H1 (cell line): ENCODE results near the gene MCRS1. TPM values are rescaled to one million over a fixed set of nuclear protein-coding genes. Genes with fewer than 3 reads are reported as not detected.
A peak's percentile ranks its signal among the peaks of the same experiment; 100 is the strongest.

Experiments
- CTCF ChIA-PET: fragments of 300-600 bp; sonication (Branson Sonifier 250); formaldehyde crosslinking; loops from one replicate; lab custom pipeline; 2021; ENCODE audit not compliant: partially characterized antibody; lab: Charles Lee
- POLR2A ChIA-PET: fragments of 300-600 bp; sonication (Branson Sonifier 250); formaldehyde crosslinking; loops from one replicate; lab custom pipeline; 2021; ENCODE audit warnings: inconsistent platforms; ENCODE audit not compliant: partially characterized antibody; lab: Charles Lee
- DNase-seq, 2 experiments: peaks; one replicate each; pipeline versions ENCODE4 v3.0.0 to v3.0.0-alpha.2; 2010 to 2022; ENCODE audit warnings: low spot score in 2 of 2, low read depth in 1 of 2, mixed read lengths in 1 of 2
- FAIRE-seq: peaks from 2 replicates; lab custom pipeline; 2011; peaks lifted over from hg19 to GRCh38; lab: Jason Lieb, UNC
- H2AFZ ChIP-seq: 2 replicates; pipeline ENCODE4 v1.8.1; 2012; ENCODE audit warnings: low read length, inconsistent platforms
- H2AK5ac ChIP-seq: 2 replicates; pipeline ENCODE4 v1.6.1; 2013; ENCODE audit warnings: low read depth, low read length
- H2BK120ac ChIP-seq: replicated peaks from 2 replicates; pipeline ENCODE3; 2013; ENCODE audit warnings: low read depth, low read length, inconsistent platforms
- H2BK12ac ChIP-seq: 2 replicates; pipeline ENCODE4 v1.6.1; 2013; ENCODE audit warnings: low read depth, low read length
- H2BK15ac ChIP-seq: 2 replicates; pipeline ENCODE4 v1.6.1; 2013; ENCODE audit warnings: low read length
- H2BK20ac ChIP-seq: 2 replicates; pipeline ENCODE4 v1.6.1; 2013; ENCODE audit warnings: low read length
- H2BK5ac ChIP-seq: 2 replicates; pipeline ENCODE4 v1.6.1; 2013; ENCODE audit warnings: low read depth, low read length
- H3K14ac ChIP-seq: 2 replicates; pipeline ENCODE4 v1.6.1; 2013; ENCODE audit warnings: inconsistent platforms; ENCODE audit not compliant: insufficient read length
- H3K18ac ChIP-seq: 2 replicates; pipeline ENCODE4 v1.6.1; 2013; ENCODE audit warnings: low read length; ENCODE audit errors: extremely low read depth
- H3K23ac ChIP-seq: 2 replicates; pipeline ENCODE4 v1.6.1; 2013; ENCODE audit warnings: inconsistent platforms; ENCODE audit not compliant: insufficient read length
- H3K23me2 ChIP-seq: 2 replicates; pipeline ENCODE4 v1.6.1; 2013; ENCODE audit warnings: low read depth, low read length
- H3K27ac ChIP-seq: 2 replicates; pipeline ENCODE4 v1.6.1; 2011; ENCODE audit warnings: low read depth, low read length, inconsistent platforms
- H3K27me3 ChIP-seq, 4 experiments: replicated peaks in 1 of 4; 1 replicate in 1 of 4; 2 replicates in 3 of 4; pipeline versions ENCODE4 v1.6.1 to v1.8.1; 2011 to 2013; ENCODE audit warnings: low read length in 3 of 4, mild to moderate bottlenecking in 3 of 4, inconsistent platforms in 2 of 4, mixed read lengths in 2 of 4, moderate library complexity in 1 of 4; ENCODE audit not compliant: control insufficient read depth in 3 of 4, insufficient read depth in 3 of 4; ENCODE audit errors: extremely low read depth in 1 of 4
- H3K36me3 ChIP-seq, 4 experiments: 2 replicates each; pipeline versions ENCODE4 v1.6.1 to v1.8.1; 2011 to 2013; ENCODE audit warnings: mild to moderate bottlenecking in 4 of 4, low read length in 3 of 4, moderate library complexity in 2 of 4, control low read depth in 1 of 4, inconsistent platforms in 1 of 4; ENCODE audit not compliant: insufficient read depth in 4 of 4, control insufficient read depth in 2 of 4
- H3K4ac ChIP-seq: replicated peaks from 2 replicates; pipeline ENCODE3; 2013; ENCODE audit warnings: low read length, low read depth, mixed read lengths, inconsistent platforms; ENCODE audit not compliant: insufficient read length
- H3K4me1 ChIP-seq, 4 experiments: replicated peaks in 1 of 4; 1 replicate in 1 of 4; 2 replicates in 3 of 4; pipeline versions ENCODE4 v1.6.1 to v1.8.1; 2011 to 2013; ENCODE audit warnings: low read length in 3 of 4, inconsistent platforms in 2 of 4, mixed read lengths in 1 of 4; ENCODE audit not compliant: insufficient read depth in 4 of 4, control insufficient read depth in 3 of 4
- H3K4me2 ChIP-seq, 2 experiments: 2 replicates each; pipeline versions ENCODE4 v1.6.1 to v1.8.1; 2011 to 2013; ENCODE audit warnings: low read depth in 2 of 2, low read length in 2 of 2, control low read depth in 1 of 2, inconsistent platforms in 1 of 2, mild to moderate bottlenecking in 1 of 2; ENCODE audit not compliant: insufficient read depth in 1 of 2
- H3K4me3 ChIP-seq, 4 experiments: fragments of 200-600, 300-600 bp in 1 of 4; sonication (generic), shearing (Covaris generic), sonication (Bioruptor Twin) in 1 of 4; 2 replicates each; pipeline versions ENCODE4 v1.5.1 to v1.8.1; 2011 to 2016; ENCODE audit warnings: low read length in 4 of 4, low read depth in 3 of 4, control low read depth in 2 of 4, inconsistent platforms in 2 of 4, mild to moderate bottlenecking in 2 of 4, mixed read lengths in 1 of 4, moderate library complexity in 1 of 4; ENCODE audit not compliant: insufficient read depth in 2 of 4; ENCODE audit errors: extremely low read depth in 1 of 4
- H3K56ac ChIP-seq: replicated peaks from 2 replicates; pipeline ENCODE3; 2013; ENCODE audit warnings: low read depth, mild to moderate bottlenecking, mixed read lengths, low read length, inconsistent platforms; ENCODE audit not compliant: insufficient read length
- H3K79me1 ChIP-seq: 2 replicates; pipeline ENCODE4 v1.6.1; 2013; ENCODE audit warnings: low read depth, low read length, control low read depth
- H3K79me2 ChIP-seq, 2 experiments: 2 replicates each; pipeline versions ENCODE4 v1.6.1 to v1.8.1; 2012 to 2013; ENCODE audit warnings: low read length in 2 of 2, mild to moderate bottlenecking in 2 of 2, inconsistent platforms in 1 of 2; ENCODE audit not compliant: insufficient read depth in 2 of 2, control insufficient read depth in 1 of 2
- H3K9ac ChIP-seq, 4 experiments: replicated peaks in 1 of 4; 1 replicate in 1 of 4; 2 replicates in 3 of 4; pipeline versions ENCODE4 v1.6.1 to v1.8.1; 2011 to 2013; ENCODE audit warnings: low read depth in 3 of 4, low read length in 3 of 4, control low read depth in 2 of 4, mild to moderate bottlenecking in 2 of 4, moderate library complexity in 2 of 4, inconsistent platforms in 1 of 4; ENCODE audit errors: extremely low read depth in 1 of 4
- H3K9me3 ChIP-seq, 2 experiments: 2 replicates each; pipeline versions ENCODE4 v1.6.1 to v1.8.1; 2012 to 2013; ENCODE audit warnings: mild to moderate bottlenecking in 2 of 2, moderate library complexity in 2 of 2, control low read depth in 1 of 2, inconsistent platforms in 1 of 2, low read depth in 1 of 2, low read length in 1 of 2, mixed read lengths in 1 of 2; ENCODE audit not compliant: insufficient read depth in 2 of 2
- H4K20me1 ChIP-seq, 2 experiments: replicated peaks in 1 of 2; 2 replicates each; pipeline versions ENCODE3 to v1.8.1; 2011 to 2013; ENCODE audit warnings: inconsistent platforms in 2 of 2, low read length in 2 of 2, mild to moderate bottlenecking in 1 of 2; ENCODE audit not compliant: insufficient read depth in 2 of 2, control insufficient read depth in 1 of 2
- H4K5ac ChIP-seq: 2 replicates; pipeline ENCODE4 v1.6.1; 2013; ENCODE audit warnings: low read length, low read depth, mixed read lengths, inconsistent platforms; ENCODE audit not compliant: insufficient read length
- H4K8ac ChIP-seq: 2 replicates; pipeline ENCODE4 v1.8.0; 2013; ENCODE audit warnings: mild to moderate bottlenecking, moderate library complexity, low read length, inconsistent platforms; ENCODE audit not compliant: insufficient read depth; ENCODE audit errors: extremely low read depth
- H4K91ac ChIP-seq: replicated peaks from 2 replicates; pipeline ENCODE3; 2013; ENCODE audit warnings: low read length, mixed read lengths, inconsistent platforms; ENCODE audit not compliant: insufficient read length
- JUND ChIP-seq: IDR thresholded peaks from 2 replicates; pipeline ENCODE4 v1.6.1; 2011; ENCODE audit warnings: mild to moderate bottlenecking, improper control_type of control experiment, low read length
- PHF8 ChIP-seq: fragments of 200-600 bp; sonication (generic); conservative IDR thresholded peaks from 2 replicates; pipeline ENCODE4 v1.7.1; 2012; ENCODE audit warnings: low read depth, mild to moderate bottlenecking, inconsistent platforms, low read length, moderate library complexity
- SIX5 ChIP-seq: IDR thresholded peaks from 2 replicates; pipeline ENCODE4 v1.6.1; 2011; ENCODE audit warnings: mild to moderate bottlenecking, low read depth, low read length
- WGBS, 2 experiments: shearing (Covaris generic) in 1 of 2; methylation state at CpG; one replicate each; pipeline versions ENCODE4 v1.1.6 to v1.1.7; 2013 to 2015; ENCODE audit warnings: low lambda C conversion rate in 2 of 2, mixed read lengths in 2 of 2, inconsistent platforms in 1 of 2, low coverage in 1 of 2, missing lambda C conversion rate in 1 of 2; ENCODE audit not compliant: insufficient replicate concordance in 2 of 2, insufficient coverage in 1 of 2, insufficient read length in 1 of 2; ENCODE audit errors: extremely low coverage in 1 of 2, missing lambda C conversion rate in 1 of 2; 5-methylcytosine and 5-hydroxymethylcytosine counted together
- polyA plus RNA-seq, 7 experiments: library from polyadenylated mRNA; depleted of rRNA in 3 of 7; stranded (reverse) in 5 of 7; unstranded in 2 of 7; fragments of >200 nt in 5 of 7; fragments of 200-250 nt in 2 of 7; gene quantifications; 1 replicate in 5 of 7; 2 replicates in 1 of 7; 4 replicates in 1 of 7; pipeline versions ENCODE4 v1.2.1 to v1.2.3, GENCODE V29; 2011 to 2013; ENCODE audit warnings: missing spikeins in 2 of 7, mixed read lengths in 2 of 7
- total RNA-seq: library from RNA; stranded (reverse); fragmentation: NEBNext Ultra II Directional; extraction: Animal tissue kit (Norgen Biotek cat#: 25700); gene quantifications from 2 replicates; pipeline ENCODE4 v1.2.1, GENCODE V29; 2021

Gene MCRS1
- total and polyA plus RNA-seq, 2 of the 8 experiments (the other 6 are each of a cell fraction or from before 2014, with no cell fraction given) = 90.3 to 139 TPM

DNA sequence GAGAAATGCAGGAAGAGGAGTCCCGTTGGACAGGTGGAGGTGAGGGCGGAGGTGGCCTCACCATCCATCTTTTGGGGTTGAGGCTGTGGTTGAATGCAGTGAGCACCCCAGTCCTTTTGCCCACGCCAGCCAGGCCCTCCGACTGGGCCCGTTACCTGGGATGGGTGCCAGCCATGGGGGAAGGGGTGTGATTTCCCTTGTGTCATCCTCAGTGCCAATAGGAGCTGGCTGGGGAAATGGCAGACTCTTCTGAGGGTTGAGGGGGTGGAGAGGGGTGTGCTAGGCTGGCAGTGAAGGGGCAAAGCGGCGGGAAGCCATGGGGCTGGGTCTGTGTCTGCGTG, 19.5 kb downstream of the MCRS1 start:
- Histone ChIP-seq H2AK5ac (0 out of 2 replicates have a peak overlapping the region, but pooled peaks have one; percentile 77), H3K18ac (peak overlapping the region; percentile 97; the same call in 1 of the 2 replicates), H3K9me3 (no peaks in the 10 kb centered on the region), H2BK15ac (no peak overlapping the region), H3K27ac (no peak overlapping the region), H3K79me2 (no peaks in the 10 kb centered on the region), H4K91ac (no peak overlapping the region), H4K8ac (no peak overlapping the region), H4K5ac (no peak overlapping the region), H2AFZ (peak overlapping the region; percentile 61; the same call in 1 of the 2 replicates), H3K4me1 (peaks cover 0 to 26% (median 18%) of the 10 kb centered on the region in 4 experiments; a peak in 6 of 7 replicates), H3K27me3 (peaks cover 16 to 78% (median 66%) of the 10 kb centered on the region in 4 experiments), H2BK5ac (no peak overlapping the region; the same call in 1 of the 2 replicates), H3K23ac (no peak overlapping the region), H3K56ac (no peak overlapping the region), H3K14ac (no peak overlapping the region), H4K20me1 (peaks cover 0 to 7% of the 10 kb centered on the region in 2 experiments), H3K4me2 (peak overlapping the region; percentile 76 to 95), H3K36me3 (no peaks in the 10 kb centered on the region), H3K9ac (no peak overlapping the region), H2BK120ac (no peak overlapping the region), H3K4ac (no peak overlapping the region), H3K4me3 (peak overlapping the region in 3 of 4 experiments; percentile 22 to 56 (median 35); a peak in 6 of 8 replicates), H3K79me1 (no peaks in the 10 kb centered on the region), H2BK20ac (no peak overlapping the region), H3K23me2 (peaks cover 14% of the 10 kb centered on the region; the same call in 1 of the 2 replicates), H2BK12ac (peak overlapping the region; percentile 84; the same call in 1 of the 2 replicates)
- 81% methylated on average over 7 of the region's 8 CpGs; no CpG with 5 or more reads in 1 of the 2 experiments for WGBS, 2 experiments
- DNase-seq (no peak), FAIRE-seq (no peak)
- POLR2A ChIA-PET = interaction anchor here (0.9 to 1.1 kb wide), 2 partner anchors 9 to 182 kb away, joined by 3 to 5 read pairs; no protein-coding TSS in a partner anchor
- TF ChIP-seq SIX5 (no peak), JUND (no peak), PHF8 (no peak)
- CTCF ChIA-PET = interaction anchor here (0.8 to 9.4 kb wide), 5 partner anchors 11 to 217 kb away, joined by 3 to 115 read pairs (median 3); partner anchors contain the start of genes KCNH3 and MCRS1
